Heart left ventricle (tissue), 16 donors: ENCODE data around the gene CPA4. TPM values are rescaled to one million over a fixed set of nuclear protein-coding genes. Genes with fewer than 3 reads are reported as not detected.
A peak's percentile ranks its signal among the peaks of the same experiment; 100 is the strongest.
"Not testable (repeated sequence)": the region's sequence is repeated elsewhere in the genome, so short reads cannot be mapped to it uniquely, and the experiment has no call there.

Experiments used
- ATAC-seq, 4 donors: fragments of 200-7000 bp; cut with Tn5 transposase; one replicate each; pipeline ENCODE4 v1.9.1; 2020 to 2022; ENCODE audit warnings: moderate library complexity in 4 of 4, mild to moderate bottlenecking in 3 of 4, moderate number of reproducible peaks in 1 of 4
- DNase-seq, 5 donors: peaks; one replicate each; pipeline ENCODE4 v3.0.0-alpha.2; 2020
- H3K27ac ChIP-seq, 12 donors: fragments of 200-600 bp; sonication (generic) in 4 of 12; one replicate each; pipeline versions ENCODE4 v1.5.0 to v1.8.0; 2016 to 2022; ENCODE audit warnings: mild to moderate bottlenecking in 2 of 12
- H3K27me3 ChIP-seq, 9 donors: fragments of 200-600 bp; sonication (generic) in 2 of 9; one replicate each; pipeline versions ENCODE4 v1.5.1 to v1.8.0; 2016 to 2022; ENCODE audit warnings: mild to moderate bottlenecking in 3 of 9
- H3K36me3 ChIP-seq, 9 donors: fragments of 200-600 bp; sonication (generic) in 2 of 9; one replicate each; pipeline versions ENCODE4 v1.5.0 to v1.8.0; 2018 to 2022; ENCODE audit warnings: mild to moderate bottlenecking in 2 of 9
- H3K4me1 ChIP-seq, 12 donors: fragments of 200-600 bp; sonication (generic) in 4 of 12; one replicate each; pipeline versions ENCODE4 v1.5.0 to v1.8.0; 2016 to 2022; ENCODE audit warnings: mild to moderate bottlenecking in 3 of 12
- H3K4me3 ChIP-seq, 12 donors: fragments of 200-600 bp; sonication (generic) in 4 of 12; one replicate each; pipeline versions ENCODE4 v1.5.0 to v1.8.0; 2017 to 2022; ENCODE audit warnings: mild to moderate bottlenecking in 9 of 12, moderate library complexity in 4 of 12
- H3K9me3 ChIP-seq, 12 donors: fragments of 200-600 bp; sonication (generic) in 4 of 12; one replicate each; pipeline versions ENCODE4 v1.5.0 to v1.8.0; 2016 to 2022; ENCODE audit warnings: mild to moderate bottlenecking in 1 of 12
- POLR2A ChIP-seq, 2 donors: fragments of 450-650 bp; IDR thresholded peaks; one replicate each; pipeline ENCODE4 v1.6.1; 2017; ENCODE audit warnings: antibody characterized with exemption in 2 of 2, mild to moderate bottlenecking in 2 of 2, moderate library complexity in 2 of 2
- WGBS, 4 donors: extraction: QIAGEN DNeasy Blood & Tissue Kit in 2 of 4; methylation state at CpG; one replicate each; pipeline versions ENCODE4 v1.1.5 to v1.1.7; 2013 to 2018; 5-methylcytosine and 5-hydroxymethylcytosine counted together
- intact Hi-C, 10 donors: fragments of 100-400 bp; cut with DNase I; formaldehyde crosslinking; loops; one replicate each; pipeline versions ENCODE4 v1.11.1 to v1.14.2; 2022
- long read RNA-seq, 3 donors: library from polyadenylated mRNA; unstranded; transcript quantifications; one replicate each; pipeline ENCODE4 v2.0.0, GENCODE V29; 2020 to 2021
- polyA plus RNA-seq, 2 donors: library from polyadenylated mRNA; stranded (reverse); fragments of 200-250 nt; gene quantifications; one replicate each; pipeline ENCODE4 v1.2.3, GENCODE V29; 2013
- total RNA-seq, 9 donors: library from RNA; depleted of rRNA in 2 of 9; stranded (reverse); fragments of >200 nt in 2 of 9; fragmentation: NEBNext Ultra II Directional in 3 of 9; extraction: Animal tissue kit (Norgen Biotek cat#: 25700) in 3 of 9; gene quantifications; one replicate each; pipeline versions ENCODE4 v1.1.0 to v1.2.4, GENCODE V29; 2016 to 2023
- TF ChIP-seq, protein P1 (sequence below), 12 donors: fragments of 200-600 bp; sonication (generic) in 4 of 12; IDR thresholded peaks; one replicate each; pipeline versions ENCODE4 v1.5.0 to v1.8.0; 2018 to 2022; ENCODE audit warnings: antibody characterized with exemption in 12 of 12, mild to moderate bottlenecking in 5 of 12
- donor health status: ischemic (EF 13 %, LVEDD 7.1; RV severe dilation, severe dysfunction).
- donor health status: healthy with polysubstance abuse.
- donor health status: DM: no; HTN: yes; CAD: no.
- donor health status: DM: no; HTN: no; CAD: no.
- donor health status: ischemic (EF 25% LVEDD 6.9; RV normal size, moderate dysfunction).
- donor health status: ischemic (EF 25% LVEDD 5.7; RV mildly dilated, moderate dysfunction).
- donor health status: healthy.
- donor health status: DM: yes; HTN: yes; CAD: no.
- donor health status: ischemic (EF 35%, LVEDD 5.7; RV mildly dilated, moderate dysfunction).
- donor health status: nonischemic (EF 11% LVEDD 7.7; RV severe dilation, severe dysfunction).
- donor health status: DM: yes; HTN: yes; CAD: no.
- donor health status: PGD.
- donor health status: ischemic (EF 29% LVEDD 5.4; RV normal size, mild dysfunction).
- donor health status: nonischemic (EF 23%, LVEDD 6.1; RV moderate dilation, normal function).

CPA4 gene
- total RNA-seq (10 to 100 TPM in 1 of 9 donors, under 1 TPM in 2, not detected in 6; 0.21 to 22.2 (median 0.33) TPM), polyA plus RNA-seq (under 1 TPM in 1 of 2 donors, not detected in 1; 0.06 TPM)
- long read RNA-seq, donor 1: 0 reads
- long read RNA-seq, donor 2: 0 reads
- long read RNA-seq, donor 3, partial matches to known transcripts: 0 of 1 reads
- long read RNA-seq, donor 3, other reads (novel, unspliced or antisense): 1 of 1 reads

DNA sequence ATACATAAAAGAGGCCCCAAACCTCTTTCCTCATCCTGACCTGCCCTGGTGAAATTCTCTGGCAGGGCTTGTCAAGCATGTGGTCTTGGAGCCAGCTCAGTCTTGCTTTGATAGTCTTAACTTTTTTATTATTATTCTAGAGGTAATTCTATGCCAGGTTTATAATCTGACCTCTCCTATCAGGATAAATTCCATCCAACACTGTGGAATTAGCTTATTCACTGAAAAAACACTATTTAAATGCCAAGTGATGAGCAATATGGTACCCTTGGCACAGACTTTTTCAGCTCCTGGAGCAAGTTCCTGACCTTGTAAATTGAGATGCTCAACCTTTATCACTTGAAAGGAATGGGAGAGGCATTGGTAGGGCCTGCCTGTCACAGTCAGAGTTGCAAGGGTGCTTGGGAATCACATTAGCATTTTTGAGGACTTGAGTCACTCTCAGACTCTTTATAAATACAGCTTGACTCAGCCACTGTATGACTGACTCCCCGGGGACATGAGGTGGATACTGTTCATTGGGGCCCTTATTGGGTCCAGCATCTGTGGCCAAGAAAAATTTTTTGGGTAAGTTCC lies at the start of gene CPA4:
Gene CPA4, plus strand, starts transcription at position 480 of the 576 bp plus-strand sequence. Its CDS starts 20 bp downstream, at position 500.
- intact Hi-C loops: no loop called here
- H3K27ac ChIP-seq: no peak within 1 kb of the TSS
- ATAC-seq (peak in 3 of 4 donors; percentile 69 to 91 (median 73)), DNase-seq (peak in 3 of 5 donors; percentile 26 to 45 (median 44))
- no peaks in the 10 kb centered on the region for H3K9me3 ChIP-seq
- H3K36me3 ChIP-seq: no peaks in the 10 kb centered on the region
- TF ChIP-seq, protein P1, sequence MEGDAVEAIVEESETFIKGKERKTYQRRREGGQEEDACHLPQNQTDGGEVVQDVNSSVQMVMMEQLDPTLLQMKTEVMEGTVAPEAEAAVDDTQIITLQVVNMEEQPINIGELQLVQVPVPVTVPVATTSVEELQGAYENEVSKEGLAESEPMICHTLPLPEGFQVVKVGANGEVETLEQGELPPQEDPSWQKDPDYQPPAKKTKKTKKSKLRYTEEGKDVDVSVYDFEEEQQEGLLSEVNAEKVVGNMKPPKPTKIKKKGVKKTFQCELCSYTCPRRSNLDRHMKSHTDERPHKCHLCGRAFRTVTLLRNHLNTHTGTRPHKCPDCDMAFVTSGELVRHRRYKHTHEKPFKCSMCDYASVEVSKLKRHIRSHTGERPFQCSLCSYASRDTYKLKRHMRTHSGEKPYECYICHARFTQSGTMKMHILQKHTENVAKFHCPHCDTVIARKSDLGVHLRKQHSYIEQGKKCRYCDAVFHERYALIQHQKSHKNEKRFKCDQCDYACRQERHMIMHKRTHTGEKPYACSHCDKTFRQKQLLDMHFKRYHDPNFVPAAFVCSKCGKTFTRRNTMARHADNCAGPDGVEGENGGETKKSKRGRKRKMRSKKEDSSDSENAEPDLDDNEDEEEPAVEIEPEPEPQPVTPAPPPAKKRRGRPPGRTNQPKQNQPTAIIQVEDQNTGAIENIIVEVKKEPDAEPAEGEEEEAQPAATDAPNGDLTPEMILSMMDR (IDR thresholded peaks at IDR 0.05): no peak
- TF ChIP-seq POLR2A (IDR thresholded peaks at IDR 0.05): no peak
- WGBS, 4 donors: 40 to 59% (median 54%) methylated on average over 1 of the region's 1 CpG
- no peaks in the 10 kb centered on the region for H3K27me3 ChIP-seq
- H3K4me1 ChIP-seq: peaks cover 0 to 8% (median 0%) of the 10 kb centered on the region in 12 donors
- H3K4me3 ChIP-seq: no peak within 1 kb of the TSS

GRCh38 chr7:130243486-130243885 lies 49.5 kb upstream of the CPA4 start:
- H3K9me3 ChIP-seq, DNase-seq, H3K4me3 ChIP-seq, ATAC-seq, H3K36me3 ChIP-seq, H3K27me3 ChIP-seq: not testable (repeated sequence)
- H3K4me1 ChIP-seq: peaks cover 0 to 11% (median 0%) of the 10 kb centered on the region in 12 donors
- peak overlapping the region in 1 of 12 donors; percentile 19 for H3K27ac ChIP-seq
- intact Hi-C loops: loop anchor here in 9 of 10 donors (2.0 to 10.0 kb wide), 6 partner anchors 241 to 591 kb away; no protein-coding TSS in a partner anchor
- WGBS, 4 donors: 28 to 47% (median 40%) methylated on average over 1 of the region's 1 CpG

GRCh38 chr7:130246491-130246890 lies 46.5 kb upstream of the CPA4 start:
- not testable (repeated sequence) for H3K27me3 ChIP-seq, H3K4me3 ChIP-seq, H3K9me3 ChIP-seq, ATAC-seq, DNase-seq, H3K27ac ChIP-seq, H3K36me3 ChIP-seq
- WGBS, 4 donors: 83 to 100% (median 94%) methylated on average over 1 of the region's 1 CpG
- peaks cover 0 to 11% (median 0%) of the 10 kb centered on the region in 12 donors for H3K4me1 ChIP-seq
- intact Hi-C loops: loop anchor here in 7 of 10 donors (10.0 kb wide), 4 partner anchors 238 to 588 kb away; no protein-coding TSS in a partner anchor

DNA sequence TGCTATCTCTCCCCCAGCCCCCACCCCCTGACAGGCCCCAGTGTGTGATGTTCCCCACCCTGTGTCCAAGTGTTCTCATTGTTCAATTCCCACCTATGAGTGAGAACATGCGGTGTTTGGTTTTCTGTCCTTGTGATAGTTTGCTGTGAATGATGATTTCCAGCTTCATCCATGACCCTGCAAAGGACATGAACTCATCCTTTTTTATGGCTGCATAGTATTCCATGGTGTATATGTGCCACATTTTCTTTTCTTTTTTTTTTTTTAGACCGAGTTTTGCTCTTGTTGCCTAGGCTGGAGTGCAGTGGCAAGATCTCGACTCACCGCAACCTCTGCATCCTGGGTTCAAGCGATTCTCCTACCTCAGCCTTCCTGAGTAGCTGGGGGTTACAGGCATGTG lies 44.1 kb upstream of the CPA4 start:
- not testable (repeated sequence) for DNase-seq, H3K4me1 ChIP-seq, H3K4me3 ChIP-seq, H3K27me3 ChIP-seq, H3K36me3 ChIP-seq, ATAC-seq, H3K27ac ChIP-seq
- WGBS, 4 donors: 91 to 100% (median 95%) methylated on average over 5 of the region's 5 CpGs
- intact Hi-C loops: loop anchor here in 7 of 10 donors (10.0 kb wide), 4 partner anchors 236 to 586 kb away; no protein-coding TSS in a partner anchor
- H3K9me3 ChIP-seq: peaks cover 0 to 14% (median 0%) of the 10 kb centered on the region in 12 donors

- ATAC-seq, H3K27ac ChIP-seq, H3K4me1 ChIP-seq, H3K27me3 ChIP-seq, H3K4me3 ChIP-seq, H3K36me3 ChIP-seq, DNase-seq: not testable (repeated sequence)
- intact Hi-C loops: loop anchor here in 7 of 10 donors (10.0 kb wide), 4 partner anchors 235 to 585 kb away; no protein-coding TSS in a partner anchor
- H3K9me3 ChIP-seq: peaks cover 0 to 16% (median 0%) of the 10 kb centered on the region in 12 donors
- 88 to 92% (median 90%) methylated on average over 3 of the region's 3 CpGs for WGBS, 4 donors
Measured at GRCh38 chr7:130249626-130250025, 43.3 kb upstream of the CPA4 start.

GRCh38 chr7:130254555-130254954 lies 38.4 kb upstream of the CPA4 start:
- no peak overlapping the region for H3K4me3 ChIP-seq
- DNase-seq (no peak), ATAC-seq (no peak)
- peaks cover 0 to 47% (median 24%) of the 10 kb centered on the region in 12 donors for H3K9me3 ChIP-seq
- WGBS, 4 donors: 75 to 86% (median 84%) methylated on average over 5 to 6 of the region's 6 CpGs
- H3K27me3 ChIP-seq: no peaks in the 10 kb centered on the region
- H3K27ac ChIP-seq: no peak overlapping the region
- H3K4me1 ChIP-seq: no peaks in the 10 kb centered on the region
- intact Hi-C loops: no loop called here
- no peak for TF ChIP-seq POLR2A (IDR thresholded peaks at IDR 0.05)
- TF ChIP-seq, protein P1 (IDR thresholded peaks at IDR 0.05): no peak
- no peaks in the 10 kb centered on the region for H3K36me3 ChIP-seq
